WERI-Rb-1 (cell line): Measurements from ENCODE around the gene TAPBPL.

Experiments used
- DNase-seq: peaks from one replicate; pipeline ENCODE4 v3.0.0-alpha.2; 2020
- H3K27ac ChIP-seq: fragments of 250-450 bp; sonication (Bioruptor Pico); 2 replicates; pipeline ENCODE4 v1.5.1; 2020; ENCODE audit warnings: mild to moderate bottlenecking, moderate library complexity
- H3K27me3 ChIP-seq: fragments of 250-450 bp; sonication (Bioruptor Pico); 2 replicates; pipeline ENCODE4 v1.5.1; 2021; ENCODE audit warnings: mild to moderate bottlenecking, low read depth, moderate library complexity; ENCODE audit not compliant: insufficient read depth, severe bottlenecking
- H3K36me3 ChIP-seq: fragments of 250-450 bp; sonication (Bioruptor Pico); 2 replicates; pipeline ENCODE4 v1.5.1; 2020; ENCODE audit warnings: mild to moderate bottlenecking, moderate library complexity
- H3K4me3 ChIP-seq: 2 replicates; pipeline ENCODE4 v1.5.1; 2011; ENCODE audit warnings: low read depth, mild to moderate bottlenecking, control low read depth, low read length
- H3K9me3 ChIP-seq: fragments of 250-450 bp; sonication (Bioruptor Pico); 2 replicates; pipeline ENCODE4 v1.5.1; 2021; ENCODE audit warnings: mild to moderate bottlenecking, moderate library complexity; ENCODE audit not compliant: severe bottlenecking
- TF ChIP-seq, protein P1 (sequence below): IDR thresholded peaks from 2 replicates; pipeline ENCODE4 v1.5.1; 2011; ENCODE audit warnings: low read depth, mild to moderate bottlenecking, control low read depth, inconsistent platforms, low read length

TAPBPL gene

DNA sequence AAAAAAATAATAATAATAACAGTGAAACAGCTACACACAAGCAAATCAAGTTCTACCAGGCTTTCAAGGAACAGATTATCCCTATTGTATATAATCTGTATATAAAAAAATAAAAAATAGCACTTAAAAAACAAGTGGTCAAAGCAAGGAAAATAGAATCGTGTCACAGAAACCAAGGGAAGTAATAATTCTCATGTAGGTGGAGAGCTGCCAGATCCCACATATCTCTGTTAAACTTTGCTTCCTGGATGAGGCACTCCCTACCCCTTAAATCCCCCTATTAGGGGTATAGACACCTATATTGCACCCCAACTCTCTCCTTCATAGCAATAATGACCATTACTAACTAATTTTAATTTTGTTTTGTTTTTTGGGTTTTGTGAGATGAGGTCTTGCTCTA lies 11.5 kb upstream of the TAPBPL start:
- H3K36me3 ChIP-seq: no peaks in the 10 kb centered on the region; the same call in 1 of the 2 replicates
- no peaks in the 10 kb centered on the region for H3K27me3 ChIP-seq
- no peaks in the 10 kb centered on the region for H3K9me3 ChIP-seq
- H3K27ac ChIP-seq: no peak overlapping the region
- TF ChIP-seq, protein P1, sequence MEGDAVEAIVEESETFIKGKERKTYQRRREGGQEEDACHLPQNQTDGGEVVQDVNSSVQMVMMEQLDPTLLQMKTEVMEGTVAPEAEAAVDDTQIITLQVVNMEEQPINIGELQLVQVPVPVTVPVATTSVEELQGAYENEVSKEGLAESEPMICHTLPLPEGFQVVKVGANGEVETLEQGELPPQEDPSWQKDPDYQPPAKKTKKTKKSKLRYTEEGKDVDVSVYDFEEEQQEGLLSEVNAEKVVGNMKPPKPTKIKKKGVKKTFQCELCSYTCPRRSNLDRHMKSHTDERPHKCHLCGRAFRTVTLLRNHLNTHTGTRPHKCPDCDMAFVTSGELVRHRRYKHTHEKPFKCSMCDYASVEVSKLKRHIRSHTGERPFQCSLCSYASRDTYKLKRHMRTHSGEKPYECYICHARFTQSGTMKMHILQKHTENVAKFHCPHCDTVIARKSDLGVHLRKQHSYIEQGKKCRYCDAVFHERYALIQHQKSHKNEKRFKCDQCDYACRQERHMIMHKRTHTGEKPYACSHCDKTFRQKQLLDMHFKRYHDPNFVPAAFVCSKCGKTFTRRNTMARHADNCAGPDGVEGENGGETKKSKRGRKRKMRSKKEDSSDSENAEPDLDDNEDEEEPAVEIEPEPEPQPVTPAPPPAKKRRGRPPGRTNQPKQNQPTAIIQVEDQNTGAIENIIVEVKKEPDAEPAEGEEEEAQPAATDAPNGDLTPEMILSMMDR: no peak
- no peak for DNase-seq
- no peak overlapping the region for H3K4me3 ChIP-seq

DNA sequence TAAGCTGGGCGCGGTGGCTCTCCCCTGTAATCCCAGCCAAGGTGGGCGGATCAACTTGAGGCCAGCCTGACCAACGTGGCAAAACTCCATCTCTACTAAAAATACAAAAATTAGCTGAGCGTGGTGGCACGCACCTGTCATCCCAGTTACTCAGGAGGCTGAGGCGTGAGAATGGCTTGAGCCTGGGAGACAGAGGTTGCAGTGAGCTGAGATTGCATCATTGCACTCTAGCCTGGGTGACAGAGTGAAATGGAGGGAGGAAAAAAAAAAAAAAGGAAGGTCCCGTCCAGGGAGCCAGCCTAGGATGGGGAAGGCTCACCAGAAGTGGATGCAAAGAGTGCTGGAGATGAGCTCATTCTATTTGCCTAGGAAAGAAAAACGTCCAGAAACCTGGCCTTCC lies 9.0 kb upstream of the TAPBPL start:
- no peak for DNase-seq
- H3K27ac ChIP-seq: no peak overlapping the region
- TF ChIP-seq, protein P1: no peak
- H3K9me3 ChIP-seq: no peaks in the 10 kb centered on the region
- H3K36me3 ChIP-seq: peaks cover under 1% of the 10 kb centered on the region; the same call in 1 of the 2 replicates
- H3K4me3 ChIP-seq: no peak overlapping the region
- H3K27me3 ChIP-seq: no peaks in the 10 kb centered on the region

DNA sequence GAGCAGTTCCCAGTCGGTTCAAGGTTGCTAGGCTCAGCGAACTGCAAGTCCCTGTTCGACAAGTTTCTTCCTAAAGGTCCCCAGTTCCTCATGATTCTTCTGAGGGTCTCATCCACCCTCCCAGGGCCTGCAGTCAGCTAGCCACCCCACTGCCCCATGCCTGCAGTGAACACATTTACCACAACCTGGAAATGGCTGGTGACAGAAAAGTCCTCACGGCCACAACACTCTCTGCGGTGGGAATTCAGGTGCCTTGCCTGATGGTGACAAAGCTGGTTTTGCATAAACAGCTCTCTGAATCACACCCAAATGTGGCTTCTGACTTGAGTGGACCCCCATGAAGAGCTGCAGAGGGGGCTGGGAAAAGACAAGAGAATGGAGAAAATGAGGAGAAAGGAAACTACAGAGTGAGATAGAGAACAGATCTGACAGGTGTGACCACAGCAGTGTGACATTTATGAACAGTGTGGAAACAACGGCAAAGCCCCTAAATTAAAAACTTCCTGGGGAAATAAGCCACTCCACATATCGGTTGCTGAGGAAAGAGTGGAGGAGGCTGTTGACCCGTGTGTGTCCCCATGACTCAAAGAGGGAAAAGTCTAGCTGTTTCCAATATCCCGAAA lies 8.4 kb upstream of the TAPBPL start:
- no peak overlapping the region for H3K27ac ChIP-seq
- no peaks in the 10 kb centered on the region for H3K27me3 ChIP-seq
- no peaks in the 10 kb centered on the region for H3K9me3 ChIP-seq
- H3K4me3 ChIP-seq: no peak overlapping the region
- DNase-seq: no peak
- peaks cover 2% of the 10 kb centered on the region; the same call in 1 of the 2 replicates for H3K36me3 ChIP-seq
- TF ChIP-seq, protein P1: no peak

DNA sequence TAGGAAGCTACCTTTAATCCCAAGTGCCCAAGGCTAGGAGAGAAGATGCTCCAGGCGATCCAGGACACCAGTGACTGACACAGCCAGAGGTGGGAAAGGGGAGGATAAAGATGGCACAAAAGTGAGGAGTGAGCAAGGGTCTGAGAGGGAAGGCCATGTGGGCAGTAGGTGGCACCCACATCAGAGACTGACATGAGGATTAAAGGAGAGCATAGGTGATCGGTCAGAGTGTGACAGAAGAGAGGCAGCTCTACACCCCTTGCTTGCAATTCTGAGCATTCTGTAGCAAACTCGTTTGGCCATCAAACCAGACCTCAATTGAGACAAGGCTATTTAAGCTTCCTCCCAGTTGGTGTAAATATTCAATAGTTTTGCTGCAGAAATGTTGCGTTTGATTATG lies 7.8 kb upstream of the TAPBPL start:
- Histone ChIP-seq H3K27ac (no peak overlapping the region), H3K36me3 (peaks cover 2% of the 10 kb centered on the region; the same call in 1 of the 2 replicates), H3K27me3 (no peaks in the 10 kb centered on the region), H3K9me3 (no peaks in the 10 kb centered on the region), H3K4me3 (no peak overlapping the region)
- TF ChIP-seq, protein P1: no peak
- no peak for DNase-seq

DNA sequence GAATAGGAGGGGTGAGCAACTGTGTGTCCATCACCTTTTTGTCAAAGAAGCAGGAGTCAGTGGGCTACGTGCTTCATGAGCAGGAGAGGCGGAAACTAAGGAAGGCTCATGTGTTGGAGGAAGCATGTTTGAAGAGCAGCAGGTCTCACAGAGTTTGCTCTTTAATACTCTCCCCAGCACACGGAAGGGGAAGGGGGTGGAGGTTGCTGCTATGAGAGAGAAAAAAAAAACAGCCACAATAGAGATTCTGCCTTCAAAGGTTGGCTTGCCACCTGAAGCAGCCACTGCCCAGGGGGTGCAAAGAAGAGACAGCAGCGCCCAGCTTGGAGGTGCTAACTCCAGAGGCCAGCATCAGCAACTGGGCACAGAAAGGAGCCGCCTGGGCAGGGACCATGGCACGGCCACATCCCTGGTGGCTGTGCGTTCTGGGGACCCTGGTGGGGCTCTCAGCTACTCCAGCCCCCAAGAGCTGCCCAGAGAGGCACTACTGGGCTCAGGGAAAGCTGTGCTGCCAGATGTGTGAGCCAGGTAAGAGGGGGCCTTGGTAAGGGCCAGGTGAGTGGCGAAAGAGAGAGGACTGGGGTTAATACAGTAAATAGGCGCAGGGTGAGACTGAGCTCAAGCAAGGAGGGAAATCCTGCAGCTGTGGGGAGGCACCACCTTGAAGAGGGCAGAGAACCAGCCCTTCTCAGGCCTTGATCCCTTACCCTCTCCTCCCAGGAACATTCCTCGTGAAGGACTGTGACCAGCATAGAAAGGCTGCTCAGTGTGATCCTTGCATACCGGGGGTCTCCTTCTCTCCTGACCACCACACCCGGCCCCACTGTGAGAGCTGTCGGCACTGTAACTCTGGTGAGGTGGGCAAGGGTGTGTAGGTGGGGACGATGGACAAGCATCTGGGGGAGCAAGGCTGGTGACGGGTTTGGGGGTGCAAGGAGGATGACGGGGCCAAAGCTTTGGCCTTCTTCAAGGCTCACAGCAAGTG lies 6.8 kb upstream of the TAPBPL start, which contains the start of gene CD27:
TSS of gene CD27 (plus strand) at position 252 of the 985 bp plus-strand sequence. CDS start at position 393, 141 bp downstream.
- Histone ChIP-seq H3K36me3 (peaks cover 2% of the 10 kb centered on the region; the same call in 1 of the 2 replicates), H3K9me3 (no peaks in the 10 kb centered on the region), H3K4me3 (no peak within 1 kb of the TSS), H3K27ac (no peak within 1 kb of the TSS), H3K27me3 (no peaks in the 10 kb centered on the region)
- TF ChIP-seq, protein P1: no peak
- no peak for DNase-seq
